ENCODE measurements around the gene TRPM1.
A peak's percentile ranks its signal among the peaks of the same experiment; 100 is the strongest.

TRPM1 gene

GRCh38 chr15:31081588-31082250 lies 19.8 kb downstream of the TRPM1 start:
- DNase-seq, result peak; percentile 49

- no peak for DNase-seq
Measured at GRCh38 chr15:31081056-31081455, 20.5 kb downstream of the TRPM1 start.

- DNase-seq, result peak; percentile 63
Measured at GRCh38 chr15:31080591-31081014, 20.9 kb downstream of the TRPM1 start.

GRCh38 chr15:31079519-31079918 lies 22.0 kb downstream of the TRPM1 start:
- DNase-seq, result no peak

GRCh38 chr15:31078471-31078870 lies 23.1 kb downstream of the TRPM1 start:
- no peak for DNase-seq

GRCh38 chr15:31077941-31078340 lies 23.6 kb downstream of the TRPM1 start:
- DNase-seq, result no peak

- no peak for DNase-seq
Measured at GRCh38 chr15:31077181-31077580, 24.3 kb downstream of the TRPM1 start.

GRCh38 chr15:31074321-31074720 lies 27.2 kb downstream of the TRPM1 start:
- DNase-seq, result no peak

GRCh38 chr15:31070867-31071266 lies 30.7 kb downstream of the TRPM1 start:
- DNase-seq, result no peak

GRCh38 chr15:31069360-31070000 lies 32.0 kb downstream of the TRPM1 start:
- DNase-seq, result no peak

- no peak for DNase-seq
Measured at GRCh38 chr15:31067890-31068603, 33.5 kb downstream of the TRPM1 start.

GRCh38 chr15:31065824-31066223 lies 35.7 kb downstream of the TRPM1 start:
- DNase-seq, result no peak

- no peak for DNase-seq
Measured at GRCh38 chr15:31062911-31063310, 38.6 kb downstream of the TRPM1 start.

- no peak for DNase-seq
Measured at GRCh38 chr15:31062310-31062847, 39.1 kb downstream of the TRPM1 start.

GRCh38 chr15:31060429-31061140 lies 40.9 kb downstream of the TRPM1 start:
- no peak for DNase-seq

- no peak for DNase-seq
Measured at GRCh38 chr15:31058236-31058962, 43.1 kb downstream of the TRPM1 start.

GRCh38 chr15:31051496-31052080 lies 49.9 kb downstream of the TRPM1 start:
- DNase-seq, result no peak

- DNase-seq, result no peak
Measured at GRCh38 chr15:31050953-31051352, 50.6 kb downstream of the TRPM1 start.

- no peak for DNase-seq
Measured at GRCh38 chr15:31049682-31050615, 51.6 kb downstream of the TRPM1 start.

GRCh38 chr15:31049111-31049510 lies 52.4 kb downstream of the TRPM1 start:
- no peak for DNase-seq

GRCh38 chr15:31047437-31047836 lies 54.1 kb downstream of the TRPM1 start:
- no peak for DNase-seq
